ENCODE measurements around the gene AXDND1. TPM values are rescaled to one million over a fixed set of nuclear protein-coding genes. Genes with fewer than 3 reads are reported as not detected.
A peak's percentile ranks its signal among the peaks of the same experiment; 100 is the strongest.

AXDND1 gene
- total and polyA plus RNA-seq, 9 of the 15 experiments (the other 6 are each of a cell fraction or from before 2014, with no cell fraction given): 0.03 to 0.13 (median 0.06) TPM; not detected in 5

GRCh38 chr1:179365342-179366092 lies at the start of gene AXDND1 (continued):
- TF ChIP-seq KAT7 (CRISPR knock-in tag; IDR thresholded peaks at IDR 0.05; ENCODE audit: borderline replicate concordance) (peak; percentile 75; the same call in 1 of the 2 replicates), ARHGAP35 (IDR thresholded peaks at IDR 0.05; ENCODE audit: partially characterized antibody) (no peak), ZBTB40 (IDR thresholded peaks at IDR 0.05) (peak; percentile 64), ZBTB40 (CRISPR knock-in tag; IDR thresholded peaks at IDR 0.05) (no peak), ELF2 (CRISPR knock-in tag; IDR thresholded peaks at IDR 0.05) (peak; percentile 96), TFAP4 (CRISPR knock-in tag; IDR thresholded peaks at IDR 0.05; ENCODE audit: borderline replicate concordance) (peak; percentile 86), MLX (CRISPR knock-in tag; conservative IDR thresholded peaks at IDR 0.05) (no peak), ZBTB7A (IDR thresholded peaks at IDR 0.05; ENCODE audit: borderline replicate concordance, control insufficient read depth, low read depth, low read length) (peak; percentile 98), E2F5 (CRISPR knock-in tag; IDR thresholded peaks at IDR 0.05) (no peak; the same call in 1 of the 2 replicates), MTA2 (IDR thresholded peaks at IDR 0.05; ENCODE audit: low read depth) (peak; percentile 60; the same call in 1 of the 2 replicates), ZNF263 (CRISPR knock-in tag; IDR thresholded peaks at IDR 0.05; ENCODE audit: borderline replicate concordance) (peak; percentile 43; the same call in 1 of the 2 replicates), SAFB2 (IDR thresholded peaks at IDR 0.05; ENCODE audit: borderline replicate concordance, low read depth, low read length, severe bottlenecking) (no peak), ZNF707 (CRISPR knock-in tag; conservative IDR thresholded peaks at IDR 0.05) (no peak), MEIS2 (IDR thresholded peaks at IDR 0.05; ENCODE audit: partially characterized antibody) (peak; percentile 77), C11orf30 (IDR thresholded peaks at IDR 0.05; ENCODE audit: low read depth) (peak; percentile 38; the same call in 1 of the 2 replicates), ZEB2 (IDR thresholded peaks at IDR 0.05) (0 out of 2 replicates have a peak, but pooled peaks have one; percentile 31)

All from K562 (cell line).